Suppressor macrophage treated with lipopolysaccharide for 4 hours (primary cell): ENCODE results near the gene RAB11FIP4.

Experiments
- DNase-seq: peaks from one replicate; pipeline ENCODE4 v3.0.0-alpha.2; 2020

Gene RAB11FIP4

DNA sequence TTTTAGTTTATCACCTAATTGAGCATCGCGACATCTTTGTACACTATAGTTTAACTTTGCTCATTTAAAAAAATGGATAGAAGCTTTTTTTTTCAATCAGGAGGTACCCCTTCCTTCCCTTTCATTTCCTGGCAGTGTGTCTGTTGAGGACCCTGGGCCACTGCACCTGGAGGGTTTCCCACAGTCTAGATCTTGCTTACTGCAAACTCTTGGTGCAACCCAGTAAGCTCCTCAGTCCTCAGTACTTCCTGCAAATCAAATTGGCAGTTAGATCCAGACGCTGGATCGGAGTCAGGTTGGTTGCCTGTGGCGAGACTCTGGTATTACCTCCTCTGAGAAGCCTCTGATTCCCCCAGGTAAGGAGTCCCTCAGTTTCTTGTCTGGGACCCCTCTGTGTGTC is 162.0 kb downstream of the RAB11FIP4 start:
- DNase-seq = no peak

DNA sequence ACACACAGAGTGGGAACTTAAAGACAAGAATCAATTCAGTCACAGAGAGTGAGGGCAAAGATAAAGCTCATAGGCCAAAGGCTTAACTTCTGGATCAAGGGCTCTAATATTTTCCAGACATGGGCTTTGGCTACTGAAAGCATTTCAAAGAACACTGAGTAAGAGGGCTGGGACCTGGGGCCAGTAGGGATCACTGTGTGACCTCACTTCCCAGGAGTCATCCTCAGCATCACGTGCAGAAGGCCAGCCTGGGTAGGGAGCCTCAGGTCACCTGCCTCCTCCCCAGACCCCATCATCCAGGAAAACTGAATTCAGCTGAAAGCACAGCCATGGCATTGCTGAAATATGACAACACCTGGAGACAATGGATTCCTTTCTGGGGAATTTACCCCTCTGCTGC is 163.5 kb downstream of the RAB11FIP4 start:
- no peak for DNase-seq

DNA sequence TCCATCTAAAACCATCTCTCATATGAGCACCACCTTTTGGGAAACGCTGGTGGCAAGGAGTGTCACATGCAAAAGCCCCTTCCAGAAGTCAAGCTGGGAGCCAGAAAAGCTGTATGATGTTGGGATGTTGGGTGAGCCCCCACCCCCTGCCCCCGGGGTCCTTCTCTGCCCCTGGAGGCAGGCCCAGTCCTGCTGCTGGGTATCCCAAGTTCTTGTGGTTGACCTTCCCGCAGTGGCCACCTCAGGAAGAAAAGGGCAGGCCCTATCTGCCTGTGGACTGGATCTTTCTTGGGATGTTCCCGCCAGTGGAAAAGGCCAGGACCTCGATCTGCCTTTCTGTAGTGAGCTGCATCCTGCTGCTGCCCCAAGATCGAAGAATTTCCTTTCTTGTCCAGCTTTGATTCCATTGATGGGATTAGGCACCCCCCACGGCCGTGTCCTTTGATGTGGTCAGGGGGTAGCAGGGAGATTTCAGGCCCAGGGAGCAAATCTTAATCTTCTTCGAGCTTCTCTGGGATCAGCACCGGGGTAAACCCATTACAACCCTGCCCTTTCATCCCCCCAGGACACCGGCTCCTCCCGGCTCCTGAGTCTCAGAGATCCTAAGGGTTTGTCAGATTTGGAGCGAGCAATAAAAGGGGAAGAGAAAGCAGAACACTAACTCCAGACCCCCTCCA is 165.6 kb downstream of the RAB11FIP4 start:
- DNase-seq = no peak

GRCh38 chr17:31558748-31559583 is 167.5 kb downstream of the RAB11FIP4 start:
- DNase-seq = peak; percentile 88

DNA sequence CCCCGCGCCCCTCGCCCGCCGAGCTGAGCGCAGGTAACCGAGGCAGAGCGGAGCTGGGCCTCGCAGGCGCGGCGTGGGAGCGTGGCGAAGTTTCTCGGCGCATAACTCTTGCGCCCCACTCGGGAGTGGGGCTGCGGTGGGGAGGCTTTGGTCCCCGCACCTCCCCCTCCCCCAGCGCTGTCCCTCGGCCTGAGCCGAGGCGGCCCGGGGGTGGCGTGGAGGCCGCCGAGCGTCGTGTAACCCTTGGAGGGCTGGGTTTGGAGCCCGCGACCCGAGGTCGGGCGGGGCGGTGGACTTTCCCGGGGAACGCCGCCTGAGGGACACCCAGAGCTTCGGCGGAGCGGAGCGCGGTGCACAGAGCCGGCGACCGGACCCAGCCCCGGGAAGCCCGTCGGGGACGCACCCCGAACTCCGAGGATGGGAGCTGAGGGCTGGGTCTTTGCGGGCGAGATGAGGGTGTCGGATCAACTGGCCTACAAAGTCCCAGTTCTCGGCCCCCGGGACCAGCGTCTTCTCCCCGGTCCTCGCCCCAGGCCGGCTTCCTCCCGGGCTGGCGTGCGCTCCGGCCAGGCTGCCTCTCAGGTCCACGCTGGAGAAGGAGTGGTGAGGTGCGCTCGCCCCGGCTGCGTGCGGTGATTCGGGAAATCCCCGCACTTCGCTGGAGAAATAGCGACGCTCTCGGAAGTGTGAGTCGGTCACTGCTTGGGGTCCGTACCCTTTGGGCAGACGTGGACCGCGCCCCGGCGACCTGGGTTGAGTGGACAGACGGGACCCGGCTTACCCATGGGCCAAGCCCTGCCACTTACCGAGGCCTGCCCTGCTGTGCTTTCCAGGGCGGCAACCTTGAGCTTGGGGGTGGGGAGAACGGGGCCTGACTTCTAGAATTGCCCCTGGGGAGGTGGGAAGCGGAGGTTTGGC is 168.4 kb downstream of the RAB11FIP4 start:
- peak; percentile 45 for DNase-seq

DNA sequence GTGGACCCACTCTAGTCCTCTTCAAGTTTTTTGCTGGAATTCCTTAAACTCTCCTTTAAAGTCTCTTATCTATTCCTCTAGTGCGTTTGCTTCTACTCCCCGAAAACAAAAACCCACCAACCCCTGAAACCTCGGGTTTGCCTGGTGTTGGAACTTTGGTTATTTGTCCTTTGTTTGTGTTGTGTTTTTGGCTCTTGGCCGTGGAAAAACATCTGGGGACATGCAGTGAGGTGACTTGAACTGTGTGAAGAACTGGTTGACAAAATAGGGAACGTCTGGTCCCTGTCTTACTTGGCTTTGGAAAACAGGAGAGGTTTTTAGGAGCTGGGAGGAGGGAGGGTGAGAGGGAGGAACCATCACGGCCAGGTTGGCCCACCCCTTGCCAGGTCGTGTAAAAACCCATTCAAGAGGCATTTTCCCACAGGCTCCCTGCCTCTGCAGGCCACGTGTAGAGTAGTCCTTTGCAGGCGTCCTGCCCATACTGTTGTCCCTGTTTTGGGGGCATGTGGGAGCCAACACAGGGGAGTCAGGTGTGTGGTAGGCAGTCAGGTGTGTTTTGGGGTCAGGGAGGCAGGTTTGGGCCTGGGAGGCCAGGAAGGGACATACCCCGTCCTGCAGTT is 169.3 kb downstream of the RAB11FIP4 start:
- no peak for DNase-seq

GRCh38 chr17:31561469-31562375 is 170.2 kb downstream of the RAB11FIP4 start:
- peak; percentile 82 for DNase-seq

DNA sequence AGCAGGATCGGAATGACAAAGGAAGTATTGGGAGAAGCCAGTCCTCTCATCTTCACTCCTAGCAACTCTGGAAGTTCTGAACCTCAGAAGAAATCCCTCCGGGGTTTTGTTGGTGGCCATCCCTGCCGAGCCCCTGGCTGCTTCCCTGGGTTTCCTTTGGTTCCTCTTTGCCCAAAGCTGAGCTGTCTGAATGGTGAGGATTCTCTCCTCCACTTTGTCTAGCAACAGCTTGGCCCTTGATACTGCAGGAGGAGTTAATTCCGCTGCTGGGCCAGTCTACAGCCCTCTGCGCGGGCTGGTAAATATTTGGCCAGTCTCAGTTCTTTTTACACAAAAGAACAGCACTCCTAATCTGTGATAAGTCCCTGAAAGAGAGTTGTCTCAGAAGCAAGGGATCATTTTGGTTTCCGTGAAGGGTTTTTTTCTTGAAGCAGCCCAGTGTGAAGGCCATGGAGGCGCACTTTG is 170.9 kb downstream of the RAB11FIP4 start:
- no peak for DNase-seq

DNA sequence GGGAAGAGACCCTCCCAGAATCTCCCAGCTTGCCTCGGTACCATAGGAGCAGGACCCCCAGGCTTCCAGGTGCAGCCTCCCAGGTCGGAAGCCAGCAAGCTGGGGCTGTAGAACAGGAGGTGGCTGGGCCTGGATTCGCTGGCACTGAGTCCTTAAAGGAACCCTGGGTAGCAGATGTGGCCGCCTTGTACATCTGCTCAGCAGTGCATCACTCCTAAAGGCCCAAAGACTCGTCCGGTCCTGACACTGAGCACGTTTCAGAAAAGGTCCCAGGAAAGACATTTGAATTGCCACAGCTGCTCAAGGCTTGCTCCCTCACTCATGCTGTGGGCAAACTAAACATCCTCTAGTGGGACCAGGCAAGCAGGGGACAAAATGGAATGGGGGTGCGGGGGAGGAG is 172.8 kb downstream of the RAB11FIP4 start:
- no peak for DNase-seq

DNA sequence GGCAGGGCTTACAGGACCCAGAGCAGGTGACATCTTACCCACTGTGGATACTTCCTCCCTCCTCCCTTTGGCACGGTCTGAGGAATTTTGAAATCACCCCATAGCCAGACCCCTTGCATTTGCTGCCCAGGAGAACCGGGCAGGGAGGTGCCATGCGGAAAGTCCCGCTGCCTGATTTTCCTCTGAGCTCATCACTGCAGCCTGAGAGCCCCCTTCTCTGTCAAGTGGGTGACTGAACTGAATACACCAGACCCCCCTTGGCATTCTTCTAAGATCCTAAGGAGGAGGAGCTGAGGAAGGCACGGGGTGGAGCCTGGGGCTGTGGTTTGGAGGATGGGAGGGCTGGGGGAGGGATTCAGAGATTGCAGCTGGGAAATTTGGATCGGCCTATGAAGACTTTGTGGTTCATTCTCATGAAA is 173.4 kb downstream of the RAB11FIP4 start:
- peak; percentile 58 for DNase-seq

DNA sequence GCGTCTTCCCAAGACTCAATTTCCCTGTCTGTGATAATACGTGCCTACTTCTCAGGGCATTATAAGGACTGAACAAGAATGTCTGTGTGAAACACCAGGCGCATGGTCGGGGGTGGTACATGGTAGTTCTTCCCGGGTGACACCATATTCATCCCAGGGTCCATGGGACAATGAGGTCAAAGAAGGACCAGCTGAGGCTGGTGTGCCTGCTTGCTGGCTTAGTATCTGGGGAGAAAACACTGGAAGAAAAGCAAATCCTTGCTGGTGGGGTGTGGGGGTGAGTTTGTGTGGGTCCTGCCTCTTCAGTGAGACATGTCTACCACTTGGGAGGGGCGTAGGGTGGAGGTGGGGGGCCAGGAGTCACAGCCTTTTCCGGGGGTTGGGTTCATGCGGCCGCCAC is 174.2 kb downstream of the RAB11FIP4 start:
- no peak for DNase-seq

DNA sequence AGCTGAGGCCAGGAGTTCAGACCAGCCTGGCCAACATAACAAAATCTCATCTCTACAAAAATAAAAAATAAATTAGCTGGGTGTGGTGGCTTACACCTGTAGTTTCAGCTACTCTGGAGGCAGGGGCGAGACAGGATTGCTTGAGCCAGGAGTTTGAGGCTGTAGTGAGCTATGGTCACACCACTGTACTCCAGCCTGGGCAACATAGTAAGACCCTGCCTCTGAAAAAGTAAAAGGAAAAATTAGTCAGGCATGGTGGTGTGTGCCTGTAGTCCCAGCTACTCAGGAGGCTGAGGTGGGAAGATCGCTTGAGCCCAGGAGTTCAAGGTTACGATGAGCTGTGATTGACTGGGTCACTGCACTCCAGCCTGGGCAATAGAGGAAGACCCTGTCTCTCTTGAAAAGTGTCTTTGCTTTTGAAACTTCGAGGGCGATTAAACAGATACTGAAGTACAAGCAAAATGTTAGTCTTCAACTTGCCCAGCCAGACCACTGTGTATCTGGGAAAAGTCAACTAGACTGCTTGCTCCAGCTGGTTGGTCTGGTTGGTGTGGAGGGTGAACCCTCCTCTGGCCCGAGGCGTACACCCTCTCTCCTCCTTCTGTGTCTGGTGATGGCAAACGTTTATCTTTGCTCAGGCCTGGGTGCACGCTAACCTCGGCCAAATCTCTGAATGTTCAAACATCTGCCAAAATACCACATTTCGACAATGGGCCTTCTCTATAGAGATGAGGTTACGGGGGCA is 174.9 kb downstream of the RAB11FIP4 start:
- DNase-seq = no peak

DNA sequence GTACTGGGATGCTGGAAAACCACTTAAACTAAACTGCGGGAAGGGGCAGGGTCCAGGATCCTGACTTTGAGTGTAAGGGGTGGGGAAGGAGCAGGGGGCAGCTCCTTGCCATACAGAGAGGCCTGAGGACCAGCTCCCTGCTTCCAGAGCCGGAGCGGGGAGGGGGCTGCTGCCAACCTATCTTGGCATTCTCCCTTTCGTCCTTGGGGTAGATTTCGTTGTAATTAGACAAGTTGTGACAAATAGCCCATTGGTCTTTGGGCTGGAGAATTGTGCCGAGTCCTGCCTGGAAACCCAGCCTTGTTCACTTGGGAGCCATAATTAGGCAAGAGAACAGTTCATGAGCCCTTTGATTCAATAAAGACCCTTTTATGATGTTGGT is 175.5 kb downstream of the RAB11FIP4 start:
- no peak for DNase-seq

DNA sequence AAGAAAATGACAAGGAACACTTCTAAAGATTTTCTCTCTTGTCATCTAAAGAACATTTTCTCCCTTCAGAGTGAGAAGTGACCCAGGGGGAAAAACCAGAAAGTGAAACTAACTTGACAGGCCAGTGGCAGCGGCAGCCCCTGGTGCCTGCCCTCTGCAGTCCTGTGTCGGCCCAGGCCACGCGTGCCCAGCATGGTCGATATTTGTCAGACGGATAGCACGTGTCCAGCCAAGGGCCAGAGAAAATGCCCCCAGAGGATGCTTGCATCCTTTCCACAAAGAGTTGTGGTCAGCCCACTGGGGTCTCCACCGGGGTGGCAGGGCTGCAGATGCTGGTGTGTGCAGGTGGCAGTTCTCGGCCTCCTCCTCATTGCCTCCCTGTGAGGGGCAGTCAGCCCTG is 176.6 kb downstream of the RAB11FIP4 start:
- DNase-seq = peak; percentile 61

GRCh38 chr17:31568539-31568938 is 177.1 kb downstream of the RAB11FIP4 start:
- peak; percentile 88 for DNase-seq

DNA sequence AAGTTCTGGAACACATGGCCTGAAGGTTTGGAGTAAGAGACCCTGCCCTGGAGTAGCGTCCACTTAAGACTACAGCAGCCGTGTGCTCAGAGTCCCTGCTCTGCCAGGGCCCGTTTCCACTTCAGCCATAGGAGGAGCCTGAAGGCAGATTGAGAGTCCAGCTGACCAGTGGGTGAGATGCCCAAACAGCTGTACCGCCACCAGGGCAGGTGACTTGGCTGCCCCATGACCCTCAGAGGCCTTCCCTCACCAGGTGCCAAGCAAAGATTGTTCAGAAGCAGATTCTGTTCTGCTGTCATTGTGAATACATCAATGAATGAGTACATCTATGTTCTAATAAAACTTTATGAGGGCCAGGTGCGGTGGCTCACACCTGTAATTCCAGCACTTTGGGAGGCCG is 178.8 kb downstream of the RAB11FIP4 start:
- no peak for DNase-seq

DNA sequence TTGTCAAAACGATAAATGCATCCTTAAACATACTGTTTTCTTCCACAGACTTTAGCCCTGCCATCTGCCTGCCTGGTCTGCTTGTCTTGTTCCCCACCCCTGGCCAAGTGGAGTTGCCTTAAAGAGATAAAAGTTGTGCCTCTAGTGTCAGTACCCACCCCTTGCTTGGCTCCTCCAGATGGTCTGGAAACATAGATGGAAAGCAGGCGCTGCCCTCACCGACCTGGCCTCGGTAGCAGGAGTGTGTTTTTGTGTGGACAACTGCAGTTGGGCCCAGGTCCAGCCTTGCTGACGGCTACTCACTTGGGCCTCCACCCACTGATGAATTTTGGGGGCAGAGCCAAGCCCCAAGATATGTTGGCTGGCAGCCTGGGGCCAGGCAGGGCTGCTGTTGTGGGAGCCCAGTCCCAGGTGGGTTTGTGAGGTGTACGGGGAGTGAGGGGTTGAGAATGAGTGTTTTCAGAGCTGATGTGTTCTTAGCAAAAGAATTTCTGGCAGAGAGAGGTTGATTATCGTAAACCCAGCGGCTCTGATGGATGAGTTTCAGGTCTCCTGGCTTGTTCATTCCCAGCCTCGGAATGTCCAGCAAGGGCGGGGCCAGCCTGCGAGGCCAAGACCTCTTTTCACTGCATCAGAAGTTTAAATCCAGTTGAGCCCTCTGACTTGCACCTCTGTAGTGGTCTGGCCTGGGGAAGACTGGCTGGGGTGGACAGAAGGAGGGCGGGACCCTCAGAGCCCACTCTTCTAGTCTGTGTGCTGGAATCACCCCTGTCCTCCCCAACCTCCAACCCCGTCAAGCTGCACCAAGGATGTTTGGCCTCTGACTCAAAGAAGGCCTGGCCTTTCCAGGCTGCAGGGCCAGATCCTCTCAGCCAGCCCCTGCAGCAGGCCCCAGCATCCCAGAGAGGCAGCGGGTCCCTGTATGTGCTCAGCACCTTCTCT is 179.7 kb downstream of the RAB11FIP4 start:
- no peak for DNase-seq

- no peak for DNase-seq
Observed at GRCh38 chr17:31572341-31572740, 180.9 kb downstream of the RAB11FIP4 start.

- DNase-seq = no peak
Observed at GRCh38 chr17:31573047-31573446, 181.6 kb downstream of the RAB11FIP4 start.

DNA sequence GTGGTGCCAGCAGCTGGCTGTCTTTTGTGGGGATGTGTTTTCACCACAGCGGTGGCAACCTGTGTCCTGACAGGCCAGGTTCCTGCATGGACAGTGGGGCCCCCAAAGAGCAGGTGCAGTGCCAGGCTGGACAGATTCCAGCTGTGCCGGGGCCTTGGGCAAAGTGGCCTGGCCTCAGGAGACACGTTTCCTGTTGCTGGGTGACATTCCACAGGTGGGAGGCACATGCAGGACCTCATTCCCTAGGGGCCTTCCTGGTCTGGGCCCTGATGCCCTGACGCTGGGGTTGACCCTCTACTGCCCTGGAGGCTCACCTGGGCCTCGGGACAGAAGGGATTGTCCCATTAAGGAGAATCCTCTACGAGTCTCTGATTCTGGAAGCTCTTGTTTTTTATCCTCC is 182.4 kb downstream of the RAB11FIP4 start:
- DNase-seq = no peak
